Pancreas (tissue), 10 donors: ENCODE data around the gene CRISP3. TPM values are rescaled to one million over a fixed set of nuclear protein-coding genes. Genes with fewer than 3 reads are reported as not detected.
A peak's percentile ranks its signal among the peaks of the same experiment; 100 is the strongest.

Experiments
- ATAC-seq, 4 donors: fragments of 200-7000 bp; cut with Tn5 transposase; one replicate each; pipeline versions ENCODE4 v1.8.0 to v1.9.1; 2020; ENCODE audit warnings: mild to moderate bottlenecking in 4 of 4, moderate library complexity in 4 of 4
- DNase-seq, 6 donors: peaks; one replicate each; pipeline ENCODE4 v3.0.0-alpha.2; 2020
- FAIRE-seq: peaks from 2 replicates; lab custom pipeline; 2012; peaks lifted over from hg19 to GRCh38; lab: Jason Lieb, UNC
- H3K27ac ChIP-seq, 4 donors: fragments of 200-600 bp; sonication (generic); 1 replicate in 3 of 4; 2 replicates in 1 of 4; pipeline versions ENCODE4 v1.5.0 to v1.8.0; 2020
- H3K27me3 ChIP-seq, 4 donors: fragments of 200-600 bp; one replicate each; pipeline ENCODE4 v1.8.0; 2021
- H3K36me3 ChIP-seq, 3 donors: fragments of 200-600 bp; sonication (generic) in 1 of 3; one replicate each; pipeline versions ENCODE4 v1.5.0 to v1.8.0; 2020 to 2021
- H3K4me1 ChIP-seq, 3 donors: fragments of 200-600 bp; one replicate each; pipeline ENCODE4 v1.8.0; 2021
- H3K4me3 ChIP-seq, 4 donors: fragments of 200-600 bp; sonication (generic) in 2 of 4; one replicate each; pipeline versions ENCODE4 v1.5.0 to v1.8.0; 2020 to 2021
- H3K9me3 ChIP-seq, 4 donors: fragments of 200-600 bp; one replicate each; pipeline ENCODE4 v1.8.0; 2021
- WGBS, 2 donors: extraction: QIAGEN DNeasy Blood & Tissue Kit; methylation state at CpG; one replicate each; pipeline ENCODE4 v1.1.7; 2013; 5-methylcytosine and 5-hydroxymethylcytosine counted together
- intact Hi-C, 3 donors: fragments of 100-400 bp; cut with DNase I; formaldehyde crosslinking; loops; one replicate each; pipeline versions ENCODE4 v1.11.1 to v1.14.2; 2022
- polyA plus RNA-seq, 2 donors: library from polyadenylated mRNA; stranded (reverse); fragments of 200-250 nt; gene quantifications; one replicate each; pipeline ENCODE4 v1.2.3, GENCODE V29; 2013
- total RNA-seq, 6 donors: library from RNA; stranded (reverse); fragmentation: NEBNext Ultra II Directional in 4 of 6; extraction: Animal tissue kit (Norgen Biotek cat#: 25700) in 4 of 6; gene quantifications; one replicate each; pipeline versions ENCODE4 v1.2.1 to v1.2.4, GENCODE V29; 2021 to 2023
- TF ChIP-seq, protein P1 (sequence below), 4 donors: fragments of 200-600 bp; sonication (generic) in 3 of 4; IDR thresholded peaks; one replicate each; pipeline versions ENCODE4 v1.5.0 to v1.8.0; 2021; ENCODE audit warnings: antibody characterized with exemption in 4 of 4
- donor health status: healthy with polysubstance abuse.
- donor health status: DM: no; HTN: no; CAD: no; lungs with moderate emphysema.
- donor health status: DM: no; HTN: no; CAD: no.
- donor health status: control.
- donor health status: control.
- donor health status: Bipolar disorder and iron deficiency.
- donor health status: DM: yes; HTN: yes; CAD: no.
- donor health status: DM: no; HTN: no; CAD: no.
- donor health status: DM: no; HTN: no; CAD: no.
- donor health status: DM: yes; HTN: yes; CAD: no.

CRISP3 gene, protein sequence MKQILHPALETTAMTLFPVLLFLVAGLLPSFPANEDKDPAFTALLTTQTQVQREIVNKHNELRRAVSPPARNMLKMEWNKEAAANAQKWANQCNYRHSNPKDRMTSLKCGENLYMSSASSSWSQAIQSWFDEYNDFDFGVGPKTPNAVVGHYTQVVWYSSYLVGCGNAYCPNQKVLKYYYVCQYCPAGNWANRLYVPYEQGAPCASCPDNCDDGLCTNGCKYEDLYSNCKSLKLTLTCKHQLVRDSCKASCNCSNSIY
- total RNA-seq (10 to 100 TPM in 4 of 6 donors, 1 to 10 TPM in 1, under 1 TPM in 1; 0.47 to 35.4 (median 13.3) TPM), polyA plus RNA-seq (1 to 10 TPM in 1 of 2 donors, under 1 TPM in 1; 0.49 to 2.4 TPM)

DNA sequence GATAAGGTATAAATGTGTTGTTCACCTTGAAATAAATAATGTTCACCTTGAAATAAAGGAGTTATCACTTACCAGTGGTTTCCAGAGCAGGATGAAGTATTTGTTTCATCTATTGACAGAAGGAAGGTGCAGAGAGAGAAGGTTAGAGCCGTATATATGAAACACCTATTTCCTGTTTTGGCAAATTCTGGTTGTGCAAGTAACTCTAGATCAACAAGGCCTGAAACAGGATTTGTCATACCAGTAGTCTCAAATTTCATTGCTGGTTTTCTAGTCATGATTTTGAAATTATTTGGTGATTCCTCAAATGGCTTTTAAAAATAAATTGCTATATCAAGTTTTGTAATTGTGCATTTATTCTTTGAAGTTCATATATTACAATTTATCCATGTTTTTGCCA, at the start of gene CRISP3:
Gene CRISP3 (minus strand): TSS at position 130 of the 400 bp plus-strand sequence. CDS start 21 bp downstream, at position 109.
- H3K9me3 ChIP-seq: no peaks in the 10 kb centered on the region
- intact Hi-C loops: no loop called here
- no peaks in the 10 kb centered on the region for H3K36me3 ChIP-seq
- no peak for DNase-seq
- no peak within 1 kb of the TSS for H3K27ac ChIP-seq
- no peak within 1 kb of the TSS for H3K4me3 ChIP-seq
- no peaks in the 10 kb centered on the region for H3K27me3 ChIP-seq
- TF ChIP-seq, protein P1, sequence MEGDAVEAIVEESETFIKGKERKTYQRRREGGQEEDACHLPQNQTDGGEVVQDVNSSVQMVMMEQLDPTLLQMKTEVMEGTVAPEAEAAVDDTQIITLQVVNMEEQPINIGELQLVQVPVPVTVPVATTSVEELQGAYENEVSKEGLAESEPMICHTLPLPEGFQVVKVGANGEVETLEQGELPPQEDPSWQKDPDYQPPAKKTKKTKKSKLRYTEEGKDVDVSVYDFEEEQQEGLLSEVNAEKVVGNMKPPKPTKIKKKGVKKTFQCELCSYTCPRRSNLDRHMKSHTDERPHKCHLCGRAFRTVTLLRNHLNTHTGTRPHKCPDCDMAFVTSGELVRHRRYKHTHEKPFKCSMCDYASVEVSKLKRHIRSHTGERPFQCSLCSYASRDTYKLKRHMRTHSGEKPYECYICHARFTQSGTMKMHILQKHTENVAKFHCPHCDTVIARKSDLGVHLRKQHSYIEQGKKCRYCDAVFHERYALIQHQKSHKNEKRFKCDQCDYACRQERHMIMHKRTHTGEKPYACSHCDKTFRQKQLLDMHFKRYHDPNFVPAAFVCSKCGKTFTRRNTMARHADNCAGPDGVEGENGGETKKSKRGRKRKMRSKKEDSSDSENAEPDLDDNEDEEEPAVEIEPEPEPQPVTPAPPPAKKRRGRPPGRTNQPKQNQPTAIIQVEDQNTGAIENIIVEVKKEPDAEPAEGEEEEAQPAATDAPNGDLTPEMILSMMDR (IDR thresholded peaks at IDR 0.05): no peak
- H3K4me1 ChIP-seq: no peaks in the 10 kb centered on the region
- WGBS, 2 donors: 33 to 43% methylated on average over 1 of the region's 1 CpG
- peak in 1 of 4 donors; percentile 44 for ATAC-seq
- FAIRE-seq: no peak

DNA sequence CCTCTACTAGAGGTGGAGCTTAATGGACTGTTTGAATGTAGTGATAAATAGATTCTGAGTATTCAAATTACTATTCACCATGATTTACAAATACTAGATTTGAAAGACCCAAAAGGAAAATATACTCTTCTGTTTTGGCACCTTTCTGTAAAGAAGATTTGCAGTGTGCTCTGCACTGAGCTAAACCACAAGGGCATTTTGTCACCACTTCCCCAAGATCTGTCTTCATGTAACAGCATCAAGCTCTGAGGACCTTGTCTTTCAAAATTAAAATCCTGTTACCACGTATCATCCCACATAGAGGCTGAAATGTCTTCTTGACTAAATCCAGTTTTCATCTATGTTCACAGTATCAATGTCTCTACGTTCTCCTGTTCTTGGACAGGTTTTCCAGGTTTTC, 46.2 kb upstream of the CRISP3 start:
- Histone ChIP-seq H3K4me3 (no peak overlapping the region), H3K36me3 (no peaks in the 10 kb centered on the region), H3K9me3 (no peaks in the 10 kb centered on the region), H3K27me3 (no peaks in the 10 kb centered on the region), H3K4me1 (no peaks in the 10 kb centered on the region), H3K27ac (no peak overlapping the region)
- FAIRE-seq (no peak), DNase-seq (no peak), ATAC-seq (no peak)
- intact Hi-C loops: no loop called here
- TF ChIP-seq, protein P1 (IDR thresholded peaks at IDR 0.05): no peak
- 55 to 74% methylated on average over 2 of the region's 2 CpGs for WGBS, 2 donors

DNA sequence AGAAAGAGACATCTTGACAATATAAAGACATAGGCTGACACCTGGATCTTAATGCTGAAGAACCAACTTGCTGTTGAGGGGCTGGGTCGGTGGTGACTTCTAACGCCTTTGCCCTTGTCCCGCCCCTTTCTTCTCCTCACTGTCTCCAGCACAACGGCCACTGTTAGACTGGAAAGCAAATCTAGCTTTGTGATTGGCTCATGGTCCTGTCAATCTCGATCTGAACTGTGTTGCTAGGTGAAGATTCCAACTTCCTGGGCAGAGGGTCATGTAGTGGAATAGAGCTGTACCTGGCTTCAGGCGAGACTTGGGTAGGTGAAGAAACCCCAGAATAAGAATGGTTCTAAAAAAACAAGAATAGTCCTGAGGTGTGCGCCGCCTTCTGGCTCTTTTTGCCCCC, 43.0 kb upstream of the CRISP3 start, which contains the start of gene PGK2:
Gene PGK2 (minus strand): TSS at position 110 of the 400 bp plus-strand sequence. CDS start 98 bp downstream, at position 12.
- WGBS, 2 donors: 76 to 88% methylated on average over 8 of the region's 8 CpGs
- Histone ChIP-seq H3K27me3 (no peaks in the 10 kb centered on the region), H3K4me1 (no peaks in the 10 kb centered on the region), H3K4me3 (no peak within 1 kb of the TSS), H3K27ac (no peak within 1 kb of the TSS), H3K36me3 (no peaks in the 10 kb centered on the region), H3K9me3 (no peaks in the 10 kb centered on the region)
- no peak for FAIRE-seq
- TF ChIP-seq, protein P1 (IDR thresholded peaks at IDR 0.05): no peak
- no peak for DNase-seq
- intact Hi-C loops: no loop called here
- no peak for ATAC-seq

DNA sequence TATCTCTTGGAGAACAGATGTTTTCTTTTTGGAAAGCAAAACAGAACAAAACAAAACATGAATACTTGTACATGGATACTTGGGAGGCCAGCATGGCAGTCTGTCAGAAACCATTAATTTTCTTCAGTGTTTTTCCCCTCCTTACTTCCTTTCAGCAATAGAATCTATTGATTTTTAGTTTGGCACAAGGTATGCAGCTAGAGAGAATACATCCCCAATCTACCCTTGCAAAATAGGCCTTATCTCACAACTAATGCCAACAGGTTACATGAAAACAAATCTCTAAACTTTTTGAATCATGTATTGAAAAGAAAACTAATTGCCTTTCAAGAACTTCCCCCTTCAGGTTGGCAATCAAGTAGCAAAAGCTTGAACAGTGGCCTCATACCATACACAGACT, 40.1 kb upstream of the CRISP3 start:
- peak in 2 of 4 donors; percentile 32 to 77 for ATAC-seq

More for the DNA sequence above, 40.1 kb upstream of the CRISP3 start:
- Histone ChIP-seq H3K9me3 (no peaks in the 10 kb centered on the region), H3K4me3 (no peak overlapping the region), H3K27ac (peak overlapping the region in 2 of 4 donors; percentile 31 to 38), H3K4me1 (no peaks in the 10 kb centered on the region), H3K27me3 (no peaks in the 10 kb centered on the region), H3K36me3 (no peaks in the 10 kb centered on the region)
- TF ChIP-seq, protein P1 (IDR thresholded peaks at IDR 0.05): no peak
- DNase-seq: no peak
- no peak for FAIRE-seq
- intact Hi-C loops: no loop called here
